ENCODE results near the gene WHAMM. TPM values are rescaled to one million over a fixed set of nuclear protein-coding genes. Genes with fewer than 3 reads are reported as not detected.
"Not testable (repeated sequence)": the region's sequence is repeated elsewhere in the genome, so short reads cannot be mapped to it uniquely, and the experiment has no call there.

WHAMM gene
- total RNA-seq, 1 experiment from 2014 or later, result 4.7 TPM

DNA sequence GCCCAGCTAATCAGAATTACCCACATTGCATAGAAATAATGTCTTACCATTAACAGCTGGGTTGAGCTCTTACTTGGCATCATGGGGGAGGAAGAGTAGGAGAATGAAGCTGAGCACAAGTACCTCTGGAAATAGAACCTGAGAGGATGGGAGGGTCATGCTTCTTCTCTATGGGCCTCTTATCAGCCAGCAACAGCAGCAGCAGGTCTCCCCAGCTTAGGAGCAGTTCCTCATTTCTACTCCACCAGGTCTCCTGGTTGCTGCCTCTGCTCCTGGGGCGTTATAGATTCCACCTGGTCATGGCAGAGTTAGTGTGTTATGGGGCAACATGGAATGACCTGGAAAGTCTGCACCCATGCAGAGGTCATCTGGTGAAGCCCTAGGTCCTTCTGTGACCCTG is 6.9 kb upstream of the WHAMM start:
- DNase-seq (ENCODE audit: low spot score), result no peak

DNA sequence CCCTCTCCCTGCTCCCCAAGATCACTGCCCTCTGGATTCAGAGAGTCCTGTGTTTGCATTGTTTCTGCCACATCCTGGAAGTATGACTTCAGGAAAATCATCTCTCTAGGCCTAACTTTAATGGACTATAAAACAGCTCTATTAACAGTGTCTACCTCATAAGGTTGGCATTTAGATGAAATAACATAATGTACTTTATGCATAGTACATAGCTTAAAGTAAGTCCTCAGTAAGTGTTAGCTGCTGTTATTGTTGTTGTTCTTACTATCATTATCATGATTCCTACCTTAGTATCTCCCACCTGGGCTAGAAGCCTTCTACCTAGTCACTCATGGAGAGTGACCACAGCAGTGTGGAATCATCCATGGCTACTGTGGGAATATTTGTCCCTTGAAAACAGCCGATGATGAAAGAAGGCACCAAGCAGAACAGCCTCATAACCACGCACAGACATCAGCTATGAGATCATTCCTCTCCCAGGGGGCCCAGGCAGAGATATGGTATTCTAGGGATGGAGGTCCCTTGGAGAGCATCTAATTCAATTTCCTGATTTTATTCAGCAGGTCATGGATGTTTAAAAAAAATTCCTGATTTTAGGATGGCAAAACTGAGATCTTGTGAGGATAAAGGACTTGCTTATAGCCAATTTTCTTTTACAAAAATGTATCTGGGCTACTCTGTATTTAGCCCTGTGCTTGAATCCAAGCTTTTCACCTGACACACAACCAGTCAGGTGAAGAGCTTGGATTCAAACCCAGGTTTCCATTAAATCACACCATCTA is 5.4 kb upstream of the WHAMM start:
- no peak for DNase-seq (ENCODE audit: low spot score)

DNA sequence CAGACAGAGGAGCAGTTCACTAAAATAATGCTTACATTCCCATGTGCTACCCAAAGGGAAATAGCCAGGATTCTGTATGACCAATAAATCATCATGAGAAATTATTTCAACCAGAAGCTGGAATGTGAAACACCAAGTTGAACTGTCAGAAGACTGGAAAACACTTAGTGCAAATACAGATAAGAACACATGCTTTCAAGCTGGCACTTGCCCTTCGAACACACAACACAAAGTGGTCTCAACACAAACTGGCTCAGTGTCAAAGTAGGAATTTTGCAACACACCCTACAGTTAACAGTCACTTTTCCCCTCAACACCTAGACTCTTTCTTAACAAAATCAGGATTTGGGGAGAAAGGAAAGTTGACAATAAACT is 4.9 kb upstream of the WHAMM start:
- DNase-seq (ENCODE audit: low spot score), result no peak

DNA sequence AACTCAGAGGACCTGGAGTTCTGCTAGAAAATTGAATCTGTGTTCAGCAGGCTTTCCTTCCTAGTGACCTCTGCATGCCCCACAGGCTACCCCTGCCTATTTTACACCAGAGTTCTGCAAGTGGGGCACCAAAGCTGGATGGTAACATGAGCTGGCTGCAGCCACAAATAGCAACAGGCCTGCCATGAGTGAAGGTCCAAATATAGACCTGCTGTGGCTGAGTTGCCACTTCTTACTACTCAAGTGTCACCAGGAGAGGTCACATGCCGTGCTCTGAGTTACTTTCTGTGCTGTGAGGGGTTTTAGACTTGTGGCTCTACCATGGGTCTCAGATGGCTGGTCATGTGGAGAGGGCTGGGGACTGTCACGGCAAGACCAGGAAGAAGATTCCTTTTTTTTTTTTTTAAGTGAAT is 3.4 kb upstream of the WHAMM start, which contains the start of gene FSD2:
TSS of gene FSD2 (minus strand) at position 76 of the 413 bp plus-strand sequence. CDS start 18,679 bp downstream, outside the sequence.
- no peak for DNase-seq (ENCODE audit: low spot score)

DNA sequence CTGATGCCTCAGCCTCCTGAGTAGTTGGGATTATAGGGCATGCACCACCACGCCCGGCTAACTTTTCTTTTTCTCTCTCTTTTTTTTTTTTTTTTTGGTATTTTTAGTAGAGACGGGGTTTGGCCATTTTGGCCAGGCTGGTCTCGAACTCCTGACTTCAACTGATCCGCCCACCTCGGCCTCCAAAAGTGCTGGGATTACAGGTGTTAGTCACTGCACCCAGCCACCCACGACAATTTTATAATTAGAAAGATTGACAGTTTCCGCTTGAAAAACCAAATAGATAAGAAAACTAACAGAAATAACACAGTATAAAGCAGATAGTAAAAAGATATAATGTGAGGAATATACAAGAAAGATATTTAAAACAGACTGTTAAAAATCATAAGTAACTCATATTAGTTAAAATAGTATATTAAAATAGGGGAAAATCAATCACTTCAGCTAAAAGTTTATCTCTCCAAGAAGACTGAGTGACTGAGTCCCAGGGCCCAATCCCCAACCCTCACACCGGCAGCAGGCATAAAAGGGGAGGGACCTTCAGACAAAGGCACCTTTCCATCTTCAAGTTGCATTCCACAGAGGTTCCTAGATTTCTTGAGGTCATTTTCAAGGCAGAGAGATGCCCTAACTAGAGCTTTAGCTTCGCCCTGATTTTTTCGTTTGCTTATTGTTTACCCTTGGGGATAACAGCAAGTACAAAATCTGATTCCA is 1.4 kb upstream of the WHAMM start:
- DNase-seq (ENCODE audit: low spot score), result no peak

DNA sequence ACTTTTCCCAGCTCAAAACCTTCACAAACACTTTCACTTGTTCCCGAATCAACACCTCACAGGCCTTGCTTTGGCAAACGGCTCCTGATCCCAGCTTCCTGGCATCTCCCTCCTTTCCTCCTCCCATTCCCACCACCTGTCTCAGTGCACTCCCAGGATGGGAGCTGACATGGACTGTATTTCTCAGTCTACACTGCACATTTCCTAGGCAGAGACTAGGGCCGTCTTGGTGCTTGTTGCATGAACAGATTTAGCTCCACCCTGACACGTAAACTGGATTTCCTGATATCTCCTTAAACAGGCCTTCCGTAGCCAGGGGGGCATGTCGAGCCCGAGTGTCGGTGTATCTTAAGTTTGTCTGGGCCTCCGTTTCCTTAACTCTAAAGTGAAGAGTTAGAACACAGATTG is 790 bp upstream of the WHAMM start:
- DNase-seq (ENCODE audit: low spot score), result no peak

DNA sequence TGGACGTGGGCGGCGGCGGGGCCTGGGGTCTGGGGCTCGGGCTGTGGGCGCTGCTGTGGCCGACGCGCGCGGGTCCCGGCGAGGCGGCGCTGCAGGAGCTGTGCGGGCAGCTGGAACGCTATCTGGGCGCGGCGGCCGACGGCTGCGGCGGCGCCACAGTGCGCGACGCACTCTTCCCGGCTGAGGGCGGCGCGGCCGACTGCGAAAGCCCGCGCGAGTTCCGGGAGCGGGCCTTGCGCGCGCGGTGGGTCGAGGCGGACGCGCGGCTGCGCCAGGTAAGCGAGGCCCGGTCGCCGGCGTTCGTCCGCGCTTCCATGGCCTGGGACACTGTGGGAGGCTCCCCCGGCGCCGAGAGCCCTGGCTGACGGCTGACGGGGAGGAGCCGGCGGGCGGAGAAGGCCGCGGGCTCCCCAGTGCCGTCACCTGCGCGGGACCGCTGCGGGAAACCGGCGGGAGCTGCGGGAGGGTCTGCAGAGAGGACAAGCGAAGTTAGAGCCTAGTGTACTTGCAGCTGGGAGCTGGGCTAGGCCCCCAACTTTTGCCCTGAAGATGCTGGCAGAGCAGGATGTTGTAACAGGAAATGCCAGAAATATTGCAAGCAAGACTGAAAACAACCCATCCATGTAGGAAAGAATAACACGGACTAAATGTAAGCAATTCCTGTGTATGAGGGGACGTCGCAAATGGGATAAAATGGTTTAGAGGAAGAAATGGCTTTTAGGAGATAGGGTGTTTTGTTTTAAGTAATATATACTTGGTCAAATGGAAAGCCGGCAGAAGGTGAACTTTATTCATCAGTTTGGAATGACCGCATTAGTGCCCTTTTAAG is 847 bp downstream of the WHAMM start:
- DNase-seq (ENCODE audit: low spot score), result peak; percentile 16

DNA sequence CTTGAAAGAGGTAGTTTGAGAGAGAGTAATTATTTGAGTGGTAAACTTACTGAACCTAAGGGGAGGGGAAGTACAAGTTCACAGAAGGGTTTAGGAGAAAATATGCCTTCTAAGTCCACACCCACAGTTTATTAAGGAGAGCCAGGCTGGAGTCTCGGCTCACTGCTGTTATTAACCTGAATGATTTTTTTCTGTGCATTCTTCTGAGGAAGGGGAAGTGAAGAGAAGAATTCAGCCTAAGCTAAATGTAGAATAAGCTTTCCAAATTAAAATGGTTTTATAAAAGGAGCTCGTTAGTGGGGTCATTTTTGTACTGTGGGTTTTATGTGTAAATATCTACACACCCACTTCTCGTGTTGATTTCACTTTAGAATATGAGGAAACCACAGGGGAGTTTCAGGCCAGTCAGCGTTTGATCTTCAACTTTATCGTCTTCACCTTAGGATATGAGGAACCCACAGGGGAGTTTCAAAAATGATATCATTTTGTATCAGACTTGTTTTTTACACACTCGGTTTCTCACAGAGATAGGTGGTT is 1.5 kb downstream of the WHAMM start:
- no peak for DNase-seq (ENCODE audit: low spot score)

DNA sequence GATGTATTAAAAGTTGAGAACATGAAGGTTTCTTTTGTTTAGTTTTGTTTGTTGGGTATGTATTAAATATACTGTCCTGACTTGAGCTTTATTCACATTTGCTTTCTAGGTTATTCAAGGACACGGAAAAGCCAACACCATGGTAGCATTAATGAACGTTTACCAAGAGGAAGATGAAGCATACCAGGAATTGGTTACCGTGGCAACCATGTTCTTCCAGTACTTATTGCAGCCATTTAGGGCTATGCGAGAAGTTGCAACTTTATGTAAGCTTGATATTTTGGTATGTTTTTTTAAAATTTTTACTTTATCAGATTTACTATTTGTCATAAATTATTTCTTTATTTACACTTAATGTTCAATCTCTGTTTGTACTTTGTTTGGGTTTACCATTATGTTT is 3.6 kb downstream of the WHAMM start:
- DNase-seq (ENCODE audit: low spot score), result no peak

DNA sequence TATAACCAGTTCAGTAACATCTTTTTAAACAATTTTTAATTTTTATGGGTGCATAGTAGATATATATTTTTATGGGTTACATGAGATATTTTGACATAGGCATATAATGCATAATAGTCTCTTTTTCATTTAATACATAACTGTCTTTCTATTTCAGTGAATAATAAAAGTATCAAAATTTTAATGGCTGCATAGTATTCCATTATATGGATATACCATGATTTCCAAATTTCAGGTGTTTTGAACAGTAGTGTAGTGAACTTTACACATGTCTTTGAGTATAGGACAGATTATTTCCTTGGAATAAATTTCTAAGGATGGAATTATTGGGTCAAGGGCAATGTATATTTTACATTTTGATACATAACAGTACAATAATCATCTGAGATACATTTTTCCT is 10.7 kb downstream of the WHAMM start:
- no peak for DNase-seq (ENCODE audit: low spot score)

DNA sequence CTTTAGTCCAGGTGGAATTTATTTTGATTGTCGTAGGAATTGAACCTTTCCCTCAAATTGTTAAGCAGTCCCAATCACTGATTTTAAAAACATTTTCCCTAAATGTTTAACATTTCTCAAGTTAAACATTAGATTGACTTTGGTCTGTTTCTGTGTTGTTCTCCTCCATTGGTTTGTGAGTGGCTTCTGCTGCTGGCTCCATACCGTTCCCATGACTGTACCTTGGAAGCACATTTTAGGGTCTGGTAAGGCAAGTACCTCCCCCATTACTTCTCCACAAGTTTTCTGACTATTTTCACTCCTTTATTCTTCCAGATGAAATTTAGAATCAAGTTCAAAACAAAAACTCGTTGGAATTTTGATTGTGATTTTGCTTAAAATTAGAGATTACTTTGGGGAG is 12.0 kb downstream of the WHAMM start:
- DNase-seq (ENCODE audit: low spot score), result not testable (repeated sequence)

DNA sequence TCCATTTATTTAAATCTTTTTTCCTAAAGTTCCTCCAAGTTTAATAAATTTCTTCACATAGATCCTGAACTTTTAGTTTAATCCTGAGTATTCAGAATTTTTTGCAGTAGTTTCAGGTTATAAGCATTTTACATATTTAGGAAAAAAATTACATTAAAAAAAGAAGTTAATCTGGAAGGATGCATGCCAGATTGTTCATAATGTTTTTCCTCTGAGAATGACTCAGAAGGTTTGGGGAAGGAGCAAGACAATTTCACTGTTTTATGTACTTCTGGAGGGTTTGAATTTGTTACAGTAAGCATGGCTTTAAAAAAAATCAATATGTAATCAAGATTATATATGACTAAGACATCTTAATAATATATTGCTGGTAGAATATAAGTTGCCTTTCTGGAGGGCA is 12.4 kb downstream of the WHAMM start:
- not testable (repeated sequence) for DNase-seq (ENCODE audit: low spot score)

DNA sequence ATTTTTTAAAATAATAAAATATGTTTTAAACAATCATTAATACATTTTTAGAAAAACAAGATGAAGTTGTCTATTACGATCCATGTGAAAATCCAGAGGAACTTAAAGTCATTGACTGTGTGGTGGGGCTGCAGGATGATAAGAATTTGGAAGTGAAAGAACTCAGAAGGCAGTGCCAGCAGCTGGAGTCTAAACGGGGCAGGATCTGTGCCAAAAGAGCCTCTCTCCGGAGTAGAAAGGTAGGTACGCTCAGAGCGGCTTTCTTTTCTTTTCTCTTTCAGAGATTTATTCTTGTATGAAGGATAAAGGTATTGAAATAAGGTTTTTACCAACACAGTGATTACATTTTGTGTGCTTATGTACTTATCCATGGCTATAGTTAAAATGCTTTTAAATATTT is 13.6 kb downstream of the WHAMM start:
- no peak for DNase-seq (ENCODE audit: low spot score)

DNA sequence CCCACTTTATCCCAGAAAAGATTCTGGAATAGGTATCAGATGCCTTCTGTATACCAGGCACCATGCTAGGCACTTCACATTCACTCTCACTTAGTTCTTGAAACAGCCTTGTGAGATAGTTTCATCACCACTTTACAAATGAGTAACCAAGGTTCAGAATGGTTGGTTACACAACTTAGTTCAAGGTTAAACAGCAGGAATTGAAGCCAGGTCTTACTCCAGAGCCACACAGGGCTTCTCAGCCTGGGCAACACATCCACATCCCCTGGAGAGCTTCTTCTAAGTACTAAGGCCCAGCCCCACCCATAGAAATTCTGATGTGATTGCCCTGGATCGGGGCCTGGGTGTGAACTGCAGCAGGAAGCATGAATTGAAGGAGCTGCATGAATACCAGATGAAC is 18.6 kb downstream of the WHAMM start:
- DNase-seq (ENCODE audit: low spot score), result no peak

DNA sequence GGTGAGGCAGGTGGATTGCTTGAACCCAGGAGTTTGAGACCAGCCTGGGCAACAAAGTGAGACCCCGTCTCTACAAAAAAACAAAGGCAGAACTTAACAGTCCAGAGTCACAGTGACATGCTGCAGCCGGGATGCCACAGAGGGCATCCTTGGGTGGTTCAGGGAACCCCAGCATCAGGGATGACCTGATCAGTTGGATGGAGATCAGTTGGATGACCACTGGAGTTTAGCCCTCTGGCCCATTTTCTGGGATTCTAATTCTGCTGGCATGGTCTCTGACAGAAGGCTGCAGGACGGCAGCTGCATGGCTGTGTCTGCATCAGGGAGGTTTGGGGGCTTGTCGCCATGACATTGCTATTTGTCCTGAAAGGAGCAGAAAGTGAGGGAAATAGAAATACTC is 19.8 kb downstream of the WHAMM start:
- no peak for DNase-seq (ENCODE audit: low spot score)

DNA sequence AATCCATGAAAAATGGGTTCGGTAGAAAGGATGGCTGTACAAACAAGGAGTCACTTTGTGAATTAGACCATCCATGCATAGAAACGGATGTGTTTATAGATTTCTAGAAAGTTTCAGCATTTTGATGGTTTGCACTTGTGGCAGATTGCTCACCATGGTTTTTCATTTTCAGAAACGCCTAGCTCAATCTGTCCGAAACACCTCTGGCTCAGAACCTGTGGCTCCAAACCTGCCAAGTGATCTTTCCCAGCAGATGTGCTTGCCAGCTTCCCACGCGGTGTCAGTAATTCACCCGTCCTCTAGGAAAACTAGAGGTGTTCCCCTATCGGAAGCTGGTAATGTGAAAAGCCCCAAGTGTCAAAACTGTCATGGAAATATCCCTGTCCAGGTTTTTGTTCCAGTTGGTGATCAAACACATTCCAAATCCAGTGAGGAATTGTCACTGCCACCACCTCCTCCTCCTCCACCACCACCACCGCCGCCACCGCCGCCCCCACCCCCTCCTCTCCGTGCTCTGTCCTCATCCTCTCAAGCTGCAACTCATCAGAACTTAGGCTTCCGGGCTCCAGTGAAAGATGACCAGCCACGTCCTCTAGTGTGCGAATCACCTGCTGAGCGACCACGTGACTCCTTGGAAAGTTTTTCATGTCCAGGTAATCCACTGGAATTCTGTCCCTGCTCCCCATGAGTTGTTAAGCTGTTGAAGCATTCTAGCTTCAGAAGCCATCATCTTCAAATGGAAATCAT is 21.2 kb downstream of the WHAMM start:
- no peak for DNase-seq (ENCODE audit: low spot score)

DNA sequence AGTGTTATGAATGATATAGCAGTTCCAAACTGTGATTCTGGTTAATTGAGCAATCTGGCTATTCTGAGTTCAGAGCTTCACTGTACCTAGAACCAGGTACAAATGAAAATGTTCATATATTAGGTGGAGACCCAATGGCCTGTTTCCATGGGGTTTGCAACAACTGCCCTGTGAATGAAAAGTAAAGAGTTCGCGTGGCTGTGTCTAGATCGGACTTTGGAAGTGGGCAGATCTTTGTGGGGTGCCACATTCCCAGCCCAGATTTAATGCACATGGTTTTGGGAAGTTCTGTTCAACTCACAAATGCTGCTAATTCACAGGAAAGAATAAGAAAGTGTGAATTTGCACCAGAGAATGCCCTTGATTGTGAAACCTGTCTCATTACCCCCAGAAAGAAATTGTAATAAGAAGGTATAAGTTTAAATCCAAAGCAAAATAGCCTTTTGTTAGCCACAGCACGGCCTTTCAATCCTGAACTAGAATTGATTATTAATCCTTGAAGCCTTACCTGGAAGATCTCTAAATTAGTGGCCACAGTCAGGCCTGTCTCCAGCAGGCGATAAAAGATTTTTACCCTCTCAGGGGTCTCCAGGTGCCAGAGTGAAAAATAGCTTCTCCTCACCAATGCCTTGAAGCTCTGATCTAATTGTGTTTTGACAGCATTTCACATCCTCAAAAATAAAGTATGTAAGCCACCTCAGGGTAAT is 22.6 kb downstream of the WHAMM start:
- no peak for DNase-seq (ENCODE audit: low spot score)

DNA sequence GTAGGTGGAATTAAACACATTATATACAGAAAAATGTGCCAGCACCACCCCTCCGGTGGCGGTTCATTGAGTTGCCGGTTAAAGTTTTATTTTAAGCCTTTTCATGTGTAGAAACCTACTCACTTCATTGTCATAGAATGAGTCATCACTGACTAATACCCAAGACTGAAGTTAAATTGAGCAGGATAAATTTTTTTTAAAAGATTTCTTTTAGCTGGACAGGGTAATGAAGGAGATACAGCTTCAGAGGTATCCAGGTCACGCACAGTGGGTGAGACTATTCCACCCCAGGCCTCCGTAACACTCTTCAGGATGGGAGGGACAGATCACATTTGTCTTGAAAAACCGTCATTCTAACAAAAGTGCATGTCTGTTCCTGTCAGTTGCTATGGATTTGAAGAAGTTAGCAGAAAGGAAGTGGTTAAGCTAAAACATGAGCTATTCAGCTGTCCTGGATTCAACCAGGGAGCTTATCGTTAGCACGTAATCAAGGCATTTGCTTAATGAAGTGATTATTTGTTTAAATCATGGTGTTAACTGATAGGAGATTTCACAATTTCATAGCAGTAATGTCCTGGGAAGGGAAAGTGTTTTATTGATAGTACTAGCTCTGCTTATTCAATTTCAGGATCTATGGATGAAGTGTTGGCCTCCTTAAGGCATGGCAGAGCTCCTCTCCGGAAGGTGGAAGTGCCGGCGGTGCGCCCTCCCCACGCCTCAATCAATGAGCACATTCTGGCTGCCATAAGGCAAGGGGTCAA is 23.4 kb downstream of the WHAMM start:
- peak; percentile 87 for DNase-seq (ENCODE audit: low spot score)

DNA sequence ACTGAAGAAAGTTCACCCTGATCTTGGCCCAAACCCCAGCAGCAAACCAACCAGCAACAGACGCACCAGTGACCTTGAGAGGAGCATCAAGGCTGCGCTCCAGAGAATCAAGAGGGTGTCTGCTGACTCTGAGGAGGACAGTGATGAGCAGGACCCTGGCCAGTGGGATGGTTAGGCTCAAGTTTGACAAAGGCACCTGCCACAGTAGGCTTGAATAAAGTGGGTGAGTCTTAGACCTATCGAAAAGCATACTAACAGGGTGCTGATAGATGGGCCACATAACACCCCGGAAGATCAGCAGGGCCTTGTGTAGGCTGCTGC is 23.9 kb downstream of the WHAMM start:
- no peak for DNase-seq (ENCODE audit: low spot score)

DNA sequence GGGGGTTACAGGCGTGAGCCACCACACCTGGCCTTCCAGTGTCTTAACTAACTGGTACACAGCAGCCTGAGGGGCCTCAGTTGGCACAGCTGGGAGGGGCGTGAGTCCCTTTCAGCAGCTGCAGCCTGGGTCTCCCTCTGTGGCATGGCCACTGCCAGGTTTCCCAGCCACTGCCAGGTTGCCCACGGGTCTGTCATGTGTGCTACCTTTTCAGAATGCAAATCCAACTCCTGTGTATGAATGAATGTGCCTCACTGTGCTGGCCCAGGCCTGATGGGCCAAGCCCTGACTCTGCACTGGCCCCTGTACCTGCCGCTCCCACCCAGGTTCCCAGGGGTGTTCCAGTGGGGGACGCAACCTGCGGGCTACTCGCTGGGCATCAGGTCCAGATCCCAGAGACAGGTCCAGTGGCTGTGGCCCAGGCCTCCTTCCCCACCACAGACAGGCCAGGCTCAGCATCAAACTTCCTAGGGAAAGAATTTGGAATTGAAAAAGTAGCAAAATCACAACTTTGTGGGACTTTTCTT is 26.0 kb downstream of the WHAMM start:
- no peak for DNase-seq (ENCODE audit: low spot score)
